Heart left ventricle (tissue), 13 donors: ENCODE results near the gene NOG.

Experiments
- CTCF ChIP-seq, 12 donors: fragments of 200-600 bp; sonication (generic) in 4 of 12; IDR thresholded peaks; one replicate each; pipeline versions ENCODE4 v1.5.0 to v1.8.0; 2018 to 2022; ENCODE audit warnings: antibody characterized with exemption in 12 of 12, mild to moderate bottlenecking in 5 of 12
- POLR2A ChIP-seq, 2 donors: fragments of 450-650 bp; IDR thresholded peaks; one replicate each; pipeline ENCODE4 v1.6.1; 2017; ENCODE audit warnings: antibody characterized with exemption in 2 of 2, mild to moderate bottlenecking in 2 of 2, moderate library complexity in 2 of 2
- donor health status: ischemic (EF 13 %, LVEDD 7.1; RV severe dilation, severe dysfunction).
- donor health status: DM: no; HTN: yes; CAD: no.
- donor health status: DM: no; HTN: no; CAD: no.
- donor health status: ischemic (EF 25% LVEDD 6.9; RV normal size, moderate dysfunction).
- donor health status: ischemic (EF 25% LVEDD 5.7; RV mildly dilated, moderate dysfunction).
- donor health status: ischemic (EF 35%, LVEDD 5.7; RV mildly dilated, moderate dysfunction).
- donor health status: nonischemic (EF 11% LVEDD 7.7; RV severe dilation, severe dysfunction).
- donor health status: DM: yes; HTN: yes; CAD: no.
- donor health status: PGD.
- donor health status: ischemic (EF 29% LVEDD 5.4; RV normal size, mild dysfunction).
- donor health status: nonischemic (EF 23%, LVEDD 6.1; RV moderate dilation, normal function).

- peak in 2 of 12 donors; percentile 10 to 13 for TF ChIP-seq CTCF (IDR thresholded peaks at IDR 0.05)
- TF ChIP-seq POLR2A (IDR thresholded peaks at IDR 0.05), result no peak
Observed at GRCh38 chr17:56629531-56630075, 36.1 kb downstream of the NOG start.
